ES-I3 (cell line): ENCODE data around the gene FLVCR1.
A peak's percentile ranks its signal among the peaks of the same experiment; 100 is the strongest.
"Not testable (repeated sequence)": the region's sequence is repeated elsewhere in the genome, so short reads cannot be mapped to it uniquely, and the experiment has no call there.

ENCODE experiments used
- H3K36me3 ChIP-seq: 2 replicates; pipeline ENCODE4 v1.6.1; 2013; ENCODE audit warnings: mild to moderate bottlenecking, low read length, control low read depth, moderate library complexity; ENCODE audit not compliant: insufficient read depth
- H3K4me1 ChIP-seq: 2 replicates; pipeline ENCODE4 v1.6.1; 2013; ENCODE audit warnings: mild to moderate bottlenecking, control low read depth, low read length; ENCODE audit not compliant: insufficient read depth
- H3K9ac ChIP-seq: 2 replicates; pipeline ENCODE4 v1.6.1; 2013; ENCODE audit warnings: low read depth, mild to moderate bottlenecking, low read length, moderate library complexity
- H3K9me3 ChIP-seq: 2 replicates; pipeline ENCODE4 v1.6.1; 2013; ENCODE audit warnings: mild to moderate bottlenecking, low read length, moderate library complexity; ENCODE audit not compliant: control insufficient read depth, insufficient read depth

FLVCR1 gene

GRCh38 chr1:212879947-212880690, 22.0 kb downstream of the FLVCR1 start:
- H3K36me3 ChIP-seq, result peaks cover 26% of the 10 kb centered on the region
- peaks cover 7% of the 10 kb centered on the region; the same call in 1 of the 2 replicates for H3K4me1 ChIP-seq
- H3K9ac ChIP-seq, result no peak overlapping the region
- no peaks in the 10 kb centered on the region for H3K9me3 ChIP-seq

DNA sequence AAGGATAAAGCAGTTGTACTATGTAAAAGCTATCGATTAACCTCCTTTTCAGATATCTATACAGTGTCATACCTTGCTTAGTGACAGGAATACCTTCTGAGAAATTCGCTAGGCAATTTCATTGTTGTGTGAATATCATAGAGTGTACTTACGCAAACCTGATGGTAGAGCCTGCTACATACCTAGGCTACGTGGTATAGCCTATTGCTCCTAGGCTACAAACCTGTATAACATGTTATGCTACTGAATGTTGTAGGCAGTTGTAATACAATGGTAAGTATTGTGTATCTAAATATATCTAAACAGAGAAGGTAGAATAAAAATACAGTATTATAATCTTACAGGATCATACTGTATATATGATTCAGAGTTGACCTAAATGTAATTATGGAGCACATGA, 26.5 kb downstream of the FLVCR1 start:
- H3K36me3 ChIP-seq, result peaks cover 37% of the 10 kb centered on the region
- no peak overlapping the region for H3K9ac ChIP-seq
- no peaks in the 10 kb centered on the region for H3K9me3 ChIP-seq
- H3K4me1 ChIP-seq, result peaks cover 7% of the 10 kb centered on the region; the same call in 1 of the 2 replicates

DNA sequence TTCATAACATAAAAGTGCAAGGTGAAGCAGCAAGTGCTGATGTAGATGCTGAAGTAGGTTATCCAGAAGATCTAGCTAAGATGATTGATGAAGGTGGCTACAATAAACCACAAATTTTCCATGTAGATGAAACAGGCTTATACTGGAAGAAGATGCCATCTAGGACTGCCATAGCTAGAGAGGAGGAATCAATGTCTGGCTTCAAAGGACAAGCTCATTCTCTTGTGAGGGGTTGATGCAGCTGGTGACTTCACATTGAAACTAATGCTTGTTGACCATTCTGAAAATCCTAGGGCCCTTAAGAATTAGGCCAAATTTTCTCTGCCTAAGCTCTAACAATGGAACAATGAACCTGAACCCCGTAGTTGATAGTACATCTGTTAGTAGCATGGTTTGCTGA, 34.0 kb downstream of the FLVCR1 start:
- no peaks in the 10 kb centered on the region for H3K9me3 ChIP-seq
- no peaks in the 10 kb centered on the region for H3K4me1 ChIP-seq
- no peak overlapping the region for H3K9ac ChIP-seq
- peaks cover 70% of the 10 kb centered on the region for H3K36me3 ChIP-seq

DNA sequence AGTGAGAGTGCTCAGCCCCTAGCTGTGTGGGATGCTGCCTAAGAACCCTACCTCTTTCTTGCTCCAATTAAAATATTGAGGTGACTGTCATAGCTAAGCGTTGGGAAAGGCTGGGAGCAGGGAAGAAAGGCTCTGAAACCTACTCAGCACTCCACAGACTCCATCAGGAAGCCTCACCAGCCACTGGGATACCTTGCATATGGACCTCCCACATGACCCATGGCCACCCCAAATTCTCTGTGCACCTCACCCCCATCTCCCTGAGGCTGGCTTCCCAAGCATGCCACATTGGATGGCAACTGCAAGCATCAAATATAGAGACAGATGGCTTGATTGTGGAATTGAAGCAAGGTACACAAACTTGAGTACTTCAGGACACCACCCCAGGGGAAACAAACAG, 41.8 kb downstream of the FLVCR1 start:
- Histone ChIP-seq H3K4me1 (0 out of 2 replicates have a peak, but pooled peaks cover 3% of the 10 kb centered on the region), H3K36me3 (peaks cover 41% of the 10 kb centered on the region), H3K9me3 (peaks cover 40% of the 10 kb centered on the region), H3K9ac (no peak overlapping the region)

GRCh38 chr1:212901290-212901689, 43.2 kb downstream of the FLVCR1 start:
- H3K9me3 ChIP-seq, result peaks cover 48% of the 10 kb centered on the region
- H3K4me1 ChIP-seq, result 0 out of 2 replicates have a peak, but pooled peaks cover 3% of the 10 kb centered on the region
- peaks cover 36% of the 10 kb centered on the region for H3K36me3 ChIP-seq
- no peak overlapping the region for H3K9ac ChIP-seq

DNA sequence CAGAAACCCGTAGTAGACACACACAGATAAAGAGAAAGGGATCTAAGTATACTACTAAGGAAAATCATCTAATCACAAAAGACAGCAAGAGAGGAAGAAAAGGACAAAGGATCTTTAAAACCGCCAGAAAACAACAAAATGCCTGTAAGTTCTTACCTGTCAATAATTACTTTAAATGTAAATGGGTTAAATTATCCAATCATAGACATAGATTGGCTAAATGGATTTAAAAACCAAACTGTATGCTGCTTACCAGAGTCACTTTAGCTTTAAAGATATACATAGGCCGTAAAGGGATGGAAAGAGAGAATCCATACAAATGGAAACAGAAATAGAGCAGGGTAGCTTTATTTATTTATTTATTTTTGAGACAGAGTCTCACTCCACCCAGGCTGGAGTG, 44.0 kb downstream of the FLVCR1 start:
- Histone ChIP-seq H3K36me3 (peaks cover 39% of the 10 kb centered on the region), H3K4me1 (peaks cover 9% of the 10 kb centered on the region), H3K9me3 (peaks cover 48% of the 10 kb centered on the region), H3K9ac (no peak overlapping the region)

DNA sequence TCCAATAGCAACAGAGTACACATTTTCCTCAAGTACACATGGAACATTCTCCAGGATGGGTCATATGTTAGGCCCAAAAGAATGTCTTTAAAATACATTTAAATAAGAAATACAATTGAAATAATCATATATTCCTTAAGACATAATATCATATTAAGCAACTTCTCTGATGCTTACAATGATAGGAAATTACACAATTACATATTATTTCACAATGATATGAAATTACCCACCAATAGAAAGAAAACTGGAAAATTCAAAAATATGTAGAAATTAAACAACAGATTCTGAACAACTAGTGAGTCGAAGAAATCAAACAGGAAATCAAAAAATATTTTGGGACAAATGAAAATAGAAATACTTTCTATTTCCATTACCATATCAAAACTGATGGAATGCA, 45.6 kb downstream of the FLVCR1 start:
- peaks cover 33% of the 10 kb centered on the region for H3K36me3 ChIP-seq

DNA sequence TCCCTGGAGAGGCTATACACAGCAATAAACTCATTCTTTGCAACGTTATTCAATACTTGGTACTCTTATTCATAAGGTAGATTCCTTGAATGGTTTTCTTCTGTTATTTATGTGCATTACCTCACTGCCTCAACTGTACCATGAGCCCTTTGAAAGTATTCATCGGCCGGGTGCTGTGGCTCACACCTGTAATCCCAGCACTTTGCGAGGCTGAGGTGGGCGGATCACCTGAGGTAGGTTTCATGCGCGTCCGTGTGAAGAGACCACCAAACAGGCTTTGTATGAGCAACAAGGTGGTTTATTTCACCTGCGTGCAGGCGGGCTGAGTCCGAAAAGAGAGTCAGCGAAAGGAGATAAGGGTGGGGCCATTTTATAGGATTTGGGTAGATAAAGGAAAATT, 50.0 kb downstream of the FLVCR1 start:
- Histone ChIP-seq H3K4me1 (peaks cover 22% of the 10 kb centered on the region), H3K9ac (peak overlapping the region; percentile 35; the same call in 1 of the 2 replicates), H3K9me3 (peaks cover 18% of the 10 kb centered on the region), H3K36me3 (peaks cover 21% of the 10 kb centered on the region)

More for the DNA sequence above, 45.6 kb downstream of the FLVCR1 start:
- H3K4me1 ChIP-seq, result peaks cover 21% of the 10 kb centered on the region
- H3K9ac ChIP-seq, result no peak overlapping the region
- H3K9me3 ChIP-seq, result peaks cover 48% of the 10 kb centered on the region

DNA sequence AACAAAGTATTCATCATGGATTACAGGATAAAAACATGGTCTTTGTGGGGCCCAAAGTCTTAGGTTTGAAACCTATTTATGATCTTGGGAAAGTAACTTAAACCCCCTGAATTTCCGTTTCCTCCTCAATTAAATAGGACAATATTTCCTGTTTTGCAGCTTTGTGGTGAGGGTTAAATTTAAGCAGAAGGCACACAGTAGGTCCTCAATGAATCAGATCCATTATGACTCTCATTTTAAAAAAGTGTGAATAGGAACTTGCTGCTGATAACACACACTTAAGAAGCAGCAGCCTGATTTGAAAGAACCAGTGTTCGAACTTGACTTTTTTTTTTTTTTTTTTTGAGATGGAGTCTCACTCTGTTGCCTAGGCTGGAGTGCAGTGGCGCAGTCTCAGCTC, 50.9 kb downstream of the FLVCR1 start:
- Histone ChIP-seq H3K9ac (peak overlapping the region; percentile 26; the same call in 1 of the 2 replicates), H3K36me3 (peaks cover 18% of the 10 kb centered on the region), H3K4me1 (peaks cover 22% of the 10 kb centered on the region), H3K9me3 (peaks cover 15% of the 10 kb centered on the region)

GRCh38 chr1:212909652-212910063, 51.6 kb downstream of the FLVCR1 start:
- H3K36me3 ChIP-seq, result peaks cover 18% of the 10 kb centered on the region
- H3K9me3 ChIP-seq, result peaks cover 10% of the 10 kb centered on the region
- peak overlapping the region; percentile 46 for H3K9ac ChIP-seq
- H3K4me1 ChIP-seq, result peaks cover 24% of the 10 kb centered on the region

DNA sequence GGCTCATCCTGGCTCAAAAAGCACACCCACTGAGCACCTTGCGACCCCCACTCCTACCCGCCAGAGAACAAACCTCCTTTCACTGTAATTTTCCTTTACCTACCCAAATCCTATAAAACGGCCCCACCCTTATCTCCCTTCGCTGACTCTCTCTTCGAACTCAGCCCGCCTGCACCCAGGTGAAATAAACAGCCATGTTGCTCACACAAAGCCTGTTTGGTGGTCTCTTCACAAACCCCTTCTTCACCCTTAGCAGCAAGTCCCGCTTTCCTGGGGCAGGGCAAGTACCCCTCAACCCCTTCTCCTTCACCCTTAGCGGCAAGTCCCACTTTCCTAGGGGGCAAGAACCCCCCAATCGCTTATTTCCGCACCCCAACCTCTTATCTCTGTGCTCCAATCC, 52.1 kb downstream of the FLVCR1 start:
- Histone ChIP-seq H3K36me3 (peaks cover 18% of the 10 kb centered on the region; the same call in 1 of the 2 replicates), H3K4me1 (peaks cover 30% of the 10 kb centered on the region), H3K9ac (peak overlapping the region; percentile 48; the same call in 1 of the 2 replicates)
- not testable (repeated sequence) for H3K9me3 ChIP-seq

- H3K9ac ChIP-seq, result peak overlapping the region; percentile 50
- not testable (repeated sequence) for H3K36me3 ChIP-seq
These were observed 55.6 kb downstream of the FLVCR1 start for GRCh38 chr1:212913638-212914037.

GRCh38 chr1:212914110-212914509, 56.0 kb downstream of the FLVCR1 start:
- Histone ChIP-seq H3K9ac (peak overlapping the region; percentile 50; the same call in 1 of the 2 replicates), H3K4me1 (peaks cover 24% of the 10 kb centered on the region)
- not testable (repeated sequence) for H3K9me3 ChIP-seq

More at GRCh38 chr1:212913638-212914037, 55.6 kb downstream of the FLVCR1 start:
- H3K4me1 ChIP-seq, result peaks cover 23% of the 10 kb centered on the region
- H3K9me3 ChIP-seq, result not testable (repeated sequence)

GRCh38 chr1:212914789-212915188, 56.7 kb downstream of the FLVCR1 start:
- Histone ChIP-seq H3K36me3 (no peaks in the 10 kb centered on the region; the same call in 1 of the 2 replicates), H3K9me3 (no peaks in the 10 kb centered on the region), H3K9ac (peak overlapping the region; percentile 72), H3K4me1 (peaks cover 25% of the 10 kb centered on the region)

More at GRCh38 chr1:212914110-212914509, 56.0 kb downstream of the FLVCR1 start:
- not testable (repeated sequence) for H3K36me3 ChIP-seq
